GM21390 (cell line): Measurements from ENCODE around the gene CHKA.

Experiments used
- ATAC-seq: cut with Tn5 transposase; IDR thresholded peaks from one replicate; pipeline ENCODE4 v1.9.1; 2021; ENCODE audit not compliant: unreplicated experiment

Gene CHKA

GRCh38 chr11:68015467-68015866, 105.7 kb downstream of the CHKA start:
- no peak for ATAC-seq

- no peak for ATAC-seq
Observed at GRCh38 chr11:68014947-68015447, 106.2 kb downstream of the CHKA start.

- no peak for ATAC-seq
Observed at GRCh38 chr11:68014157-68014946, 106.8 kb downstream of the CHKA start.

- ATAC-seq = no peak
Observed at GRCh38 chr11:68013611-68014156, 107.5 kb downstream of the CHKA start.

GRCh38 chr11:68012843-68013610, 108.2 kb downstream of the CHKA start:
- no peak for ATAC-seq

GRCh38 chr11:68012044-68012842, 108.9 kb downstream of the CHKA start:
- no peak for ATAC-seq

GRCh38 chr11:68011051-68011943, 109.9 kb downstream of the CHKA start:
- no peak for ATAC-seq

- ATAC-seq = no peak
Observed at GRCh38 chr11:68010090-68011041, 110.8 kb downstream of the CHKA start, which contains the start of gene ALDH3B1. Gene ALDH3B1 (plus strand): TSS chr11:68010327. CDS start chr11:68015298, 4,971 bp downstream.

GRCh38 chr11:68009391-68010089, 111.6 kb downstream of the CHKA start:
- ATAC-seq = no peak

GRCh38 chr11:68008381-68009337, 112.5 kb downstream of the CHKA start:
- no peak for ATAC-seq

- ATAC-seq = no peak
Observed at GRCh38 chr11:68007498-68008380, 113.4 kb downstream of the CHKA start.

- no peak for ATAC-seq
Observed at GRCh38 chr11:68006606-68007166, 114.5 kb downstream of the CHKA start.

GRCh38 chr11:68004551-68005335, 116.4 kb downstream of the CHKA start:
- ATAC-seq = no peak

GRCh38 chr11:68003846-68004550, 117.2 kb downstream of the CHKA start, which contains the start of gene UNC93B1:
Gene UNC93B1 (minus strand): TSS chr11:68004097. CDS start chr11:68004043, 54 bp downstream.
- peak; percentile 66 for ATAC-seq
